Measurements from ENCODE around the gene NR2F2.

NR2F2 gene

DNA sequence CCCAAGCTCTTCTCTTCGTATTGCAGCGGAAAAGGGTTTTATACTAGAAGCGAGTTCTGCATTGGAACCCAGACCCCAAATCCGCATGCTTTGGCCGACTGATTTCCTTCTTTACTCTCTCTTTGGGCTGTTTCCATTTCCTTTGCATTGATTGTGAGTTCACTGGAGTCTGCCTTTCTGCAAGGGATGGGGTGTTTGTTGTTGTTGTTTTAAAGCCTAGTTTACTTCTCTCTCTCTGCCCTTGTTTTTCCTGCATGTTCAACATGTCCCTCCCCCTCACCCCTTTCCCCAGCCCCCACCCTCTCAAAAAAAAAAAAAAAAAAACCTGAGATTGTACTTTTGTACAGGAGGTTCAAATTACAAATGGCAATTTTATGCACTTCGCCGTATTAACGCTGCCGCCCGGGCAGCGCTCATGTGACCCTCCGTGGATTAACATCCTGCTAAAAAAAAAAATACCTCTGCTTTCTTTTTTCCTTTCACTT lies 2.2 kb downstream of the NR2F2 start:
- peaks cover 60% of the 10 kb centered on the region for H3K4me1 ChIP-seq (ENCODE audit: control insufficient read depth, insufficient read depth, low read length)
- H3K9ac ChIP-seq (ENCODE audit: low read depth, low read length) = no peak overlapping the region
- H3K9me3 ChIP-seq (ENCODE audit: control insufficient read depth, insufficient read depth, low read length) = no peaks in the 10 kb centered on the region
- peak overlapping the region; percentile 49 for H3K4me3 ChIP-seq (ENCODE audit: low read depth, low read length)
- H3K36me3 ChIP-seq (ENCODE audit: control insufficient read depth, insufficient read depth, low read length) = no peaks in the 10 kb centered on the region
- no peak overlapping the region for H3K27ac ChIP-seq (ENCODE audit: low read depth, low read length)
- H3K27me3 ChIP-seq (ENCODE audit: control insufficient read depth, insufficient read depth, low read length) = peaks cover 95% of the 10 kb centered on the region

DNA sequence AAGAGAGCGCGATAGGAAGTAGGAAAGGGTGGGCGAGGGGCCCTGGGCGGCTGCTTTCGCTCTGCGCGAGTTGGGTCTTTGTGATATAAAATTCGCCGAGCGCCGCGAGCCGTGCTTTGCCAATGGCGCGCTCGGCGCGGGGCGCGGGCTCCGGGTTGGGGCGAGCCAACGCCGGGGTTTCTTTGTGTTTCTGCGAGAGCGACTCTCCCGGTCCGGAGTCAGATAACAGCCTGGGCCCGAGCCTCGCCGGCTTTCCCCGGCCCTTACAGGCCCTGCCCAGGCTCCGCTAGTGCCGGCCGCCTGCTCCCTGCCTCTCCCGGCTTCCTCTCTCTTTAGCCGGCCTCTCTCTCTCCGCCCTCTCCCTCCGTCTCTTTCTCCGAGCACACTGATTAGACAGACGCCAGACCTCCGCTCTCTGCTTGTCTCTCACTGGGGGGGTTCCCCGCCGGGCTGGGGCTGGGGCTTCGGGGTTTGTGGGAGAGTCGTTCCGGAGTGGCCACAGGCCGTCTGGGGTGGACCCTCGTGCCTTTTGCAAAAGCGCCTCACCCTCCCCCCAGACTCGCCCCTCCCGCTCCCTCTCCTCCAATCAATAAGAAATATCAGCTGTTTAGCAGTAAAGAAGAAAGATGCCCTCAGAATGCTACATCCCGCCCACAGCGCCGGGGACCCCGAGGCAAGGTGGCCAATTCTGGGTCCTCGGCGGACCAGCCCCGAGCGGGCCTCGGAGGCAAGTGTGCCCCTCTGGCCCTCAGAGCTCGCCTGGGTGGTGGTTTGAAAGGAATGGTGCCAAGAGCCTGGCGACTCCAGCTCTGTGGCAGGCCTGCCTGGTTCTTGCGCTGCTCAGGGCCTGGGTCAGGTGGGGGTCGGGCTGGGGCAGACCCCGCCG lies 2.9 kb downstream of the NR2F2 start:
- H3K4me1 ChIP-seq (ENCODE audit: control insufficient read depth, insufficient read depth, low read length) = peaks cover 60% of the 10 kb centered on the region
- no peaks in the 10 kb centered on the region for H3K36me3 ChIP-seq (ENCODE audit: control insufficient read depth, insufficient read depth, low read length)
- H3K4me3 ChIP-seq (ENCODE audit: low read depth, low read length) = peak overlapping the region; percentile 49
- no peak overlapping the region for H3K9ac ChIP-seq (ENCODE audit: low read depth, low read length)
- H3K27ac ChIP-seq (ENCODE audit: low read depth, low read length) = no peak overlapping the region
- no peaks in the 10 kb centered on the region for H3K9me3 ChIP-seq (ENCODE audit: control insufficient read depth, insufficient read depth, low read length)
- peaks cover 95% of the 10 kb centered on the region for H3K27me3 ChIP-seq (ENCODE audit: control insufficient read depth, insufficient read depth, low read length)

DNA sequence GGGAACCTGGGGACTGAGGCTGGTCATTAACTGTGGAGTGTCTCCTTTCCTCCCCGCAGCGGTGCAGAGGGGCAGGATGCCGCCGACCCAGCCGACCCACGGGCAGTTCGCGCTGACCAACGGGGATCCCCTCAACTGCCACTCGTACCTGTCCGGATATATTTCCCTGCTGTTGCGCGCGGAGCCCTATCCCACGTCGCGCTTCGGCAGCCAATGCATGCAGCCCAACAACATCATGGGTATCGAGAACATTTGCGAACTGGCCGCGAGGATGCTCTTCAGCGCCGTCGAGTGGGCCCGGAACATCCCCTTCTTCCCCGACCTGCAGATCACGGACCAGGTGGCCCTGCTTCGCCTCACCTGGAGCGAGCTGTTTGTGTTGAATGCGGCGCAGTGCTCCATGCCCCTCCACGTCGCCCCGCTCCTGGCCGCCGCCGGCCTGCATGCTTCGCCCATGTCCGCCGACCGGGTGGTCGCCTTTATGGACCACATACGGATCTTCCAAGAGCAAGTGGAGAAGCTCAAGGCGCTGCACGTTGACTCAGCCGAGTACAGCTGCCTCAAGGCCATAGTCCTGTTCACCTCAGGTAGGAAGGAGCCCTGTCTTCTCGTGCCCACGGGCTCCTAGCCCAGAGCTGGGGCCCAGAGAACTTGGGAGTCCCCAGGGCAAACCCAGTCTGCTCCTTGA lies 3.7 kb downstream of the NR2F2 start:
- no peak overlapping the region for H3K27ac ChIP-seq (ENCODE audit: low read depth, low read length)
- no peaks in the 10 kb centered on the region for H3K9me3 ChIP-seq (ENCODE audit: control insufficient read depth, insufficient read depth, low read length)
- peaks cover 65% of the 10 kb centered on the region for H3K4me1 ChIP-seq (ENCODE audit: control insufficient read depth, insufficient read depth, low read length)
- H3K36me3 ChIP-seq (ENCODE audit: control insufficient read depth, insufficient read depth, low read length) = no peaks in the 10 kb centered on the region
- peaks cover 95% of the 10 kb centered on the region for H3K27me3 ChIP-seq (ENCODE audit: control insufficient read depth, insufficient read depth, low read length)
- no peak overlapping the region for H3K9ac ChIP-seq (ENCODE audit: low read depth, low read length)
- peak overlapping the region; percentile 49; the same call in 1 of the 2 replicates for H3K4me3 ChIP-seq (ENCODE audit: low read depth, low read length)

DNA sequence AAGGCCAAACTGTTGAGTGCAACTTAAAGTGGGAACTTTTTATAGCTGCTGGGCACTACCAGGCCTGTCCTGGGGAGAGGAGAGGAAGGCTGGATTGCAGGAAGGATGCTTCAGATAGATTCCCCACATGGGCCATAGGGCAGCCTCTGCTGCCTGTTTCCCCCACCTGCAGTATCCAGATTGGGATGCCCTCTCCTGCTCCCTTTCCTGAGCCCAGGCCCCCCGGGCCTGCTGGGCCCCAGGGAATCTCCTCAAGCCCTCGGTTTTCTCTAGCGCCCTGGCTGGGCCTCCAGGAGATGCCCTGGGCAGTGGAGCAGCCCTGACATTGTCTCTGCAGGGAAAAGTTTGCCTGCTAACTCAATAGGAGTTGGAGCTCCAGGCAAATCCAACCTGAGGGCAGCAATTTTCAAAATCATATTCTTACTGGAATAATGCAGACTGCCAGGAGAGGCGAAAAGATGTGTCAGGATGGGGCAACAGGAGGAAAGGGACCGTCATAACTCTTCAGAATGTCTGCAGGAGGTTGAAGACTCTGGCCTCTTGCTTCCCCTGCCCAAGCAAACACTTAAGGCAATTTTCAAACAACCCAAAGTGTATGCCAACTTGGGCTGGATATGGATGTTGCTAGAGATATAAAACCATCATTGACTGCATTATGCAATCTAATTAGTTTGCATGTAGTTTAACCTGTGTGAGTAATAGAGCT lies 4.4 kb downstream of the NR2F2 start:
- Histone ChIP-seq H3K9me3 (ENCODE audit: control insufficient read depth, insufficient read depth, low read length) (no peaks in the 10 kb centered on the region), H3K27ac (ENCODE audit: low read depth, low read length) (no peak overlapping the region), H3K27me3 (ENCODE audit: control insufficient read depth, insufficient read depth, low read length) (peaks cover 95% of the 10 kb centered on the region), H3K4me3 (ENCODE audit: low read depth, low read length) (peak overlapping the region; percentile 14; the same call in 1 of the 2 replicates), H3K4me1 (ENCODE audit: control insufficient read depth, insufficient read depth, low read length) (peaks cover 69% of the 10 kb centered on the region), H3K36me3 (ENCODE audit: control insufficient read depth, insufficient read depth, low read length) (no peaks in the 10 kb centered on the region), H3K9ac (ENCODE audit: low read depth, low read length) (no peak overlapping the region)

DNA sequence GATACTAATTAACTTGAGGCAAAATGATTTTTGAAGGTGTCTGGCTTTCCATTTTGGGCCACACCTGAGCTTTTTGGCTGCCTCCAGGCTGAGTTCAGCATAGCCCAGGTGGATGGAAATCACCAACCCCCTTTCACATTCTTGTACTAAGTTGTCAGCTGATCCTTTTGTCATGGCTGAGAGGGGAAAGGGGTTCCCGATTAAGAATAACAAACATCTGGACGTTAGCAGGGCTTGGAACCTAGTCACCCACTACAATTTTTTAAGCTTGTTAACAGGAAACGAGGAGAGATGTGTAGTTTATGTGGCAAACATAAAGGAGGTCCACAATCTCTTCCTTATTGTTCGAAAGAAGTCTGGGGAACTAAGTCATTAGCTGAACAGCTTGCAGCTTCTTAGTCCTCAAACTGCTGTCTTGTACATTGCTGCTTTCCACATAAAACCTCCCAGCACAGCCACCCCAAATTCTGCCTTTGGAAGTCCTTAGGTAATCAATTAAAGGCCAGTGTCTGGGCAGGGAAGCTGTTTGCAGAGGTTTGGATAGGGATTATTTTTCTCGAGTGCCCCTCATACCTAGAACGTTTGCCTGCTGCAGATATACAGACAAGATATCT lies 5.0 kb downstream of the NR2F2 start:
- H3K4me3 ChIP-seq (ENCODE audit: low read depth, low read length) = peak overlapping the region; percentile 14; the same call in 1 of the 2 replicates
- no peak overlapping the region for H3K9ac ChIP-seq (ENCODE audit: low read depth, low read length)
- H3K36me3 ChIP-seq (ENCODE audit: control insufficient read depth, insufficient read depth, low read length) = no peaks in the 10 kb centered on the region
- no peak overlapping the region for H3K27ac ChIP-seq (ENCODE audit: low read depth, low read length)
- H3K9me3 ChIP-seq (ENCODE audit: control insufficient read depth, insufficient read depth, low read length) = no peaks in the 10 kb centered on the region
- H3K27me3 ChIP-seq (ENCODE audit: control insufficient read depth, insufficient read depth, low read length) = peaks cover 98% of the 10 kb centered on the region
- H3K4me1 ChIP-seq (ENCODE audit: control insufficient read depth, insufficient read depth, low read length) = peaks cover 72% of the 10 kb centered on the region

DNA sequence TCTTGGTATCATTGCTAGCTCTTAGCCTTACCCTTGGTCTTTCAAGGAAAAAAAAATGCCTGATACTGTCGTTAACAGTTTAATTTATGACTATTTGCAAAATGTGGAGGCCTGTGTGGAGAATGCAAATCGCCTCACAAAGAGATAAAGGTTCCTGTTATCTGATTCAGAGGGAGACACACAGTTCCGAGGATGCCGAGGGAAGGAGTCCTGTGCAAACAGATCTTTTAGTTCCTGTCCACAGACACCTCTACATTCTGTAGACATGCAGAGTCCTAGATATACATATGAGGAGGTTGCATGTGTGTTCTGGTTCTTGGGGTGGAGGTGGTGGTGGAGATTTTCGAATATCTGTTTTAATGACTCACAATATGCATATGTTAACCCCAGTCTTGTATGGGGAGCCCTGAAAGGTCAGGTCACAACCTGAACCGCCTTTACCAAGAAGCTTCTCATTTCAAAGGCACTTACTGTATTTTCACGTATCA lies 5.7 kb downstream of the NR2F2 start:
- Histone ChIP-seq H3K4me3 (ENCODE audit: low read depth, low read length) (peak overlapping the region; percentile 17; the same call in 1 of the 2 replicates), H3K36me3 (ENCODE audit: control insufficient read depth, insufficient read depth, low read length) (no peaks in the 10 kb centered on the region), H3K27ac (ENCODE audit: low read depth, low read length) (no peak overlapping the region), H3K4me1 (ENCODE audit: control insufficient read depth, insufficient read depth, low read length) (peaks cover 72% of the 10 kb centered on the region), H3K27me3 (ENCODE audit: control insufficient read depth, insufficient read depth, low read length) (peaks cover 97% of the 10 kb centered on the region), H3K9ac (ENCODE audit: low read depth, low read length) (no peak overlapping the region), H3K9me3 (ENCODE audit: control insufficient read depth, insufficient read depth, low read length) (no peaks in the 10 kb centered on the region)

DNA sequence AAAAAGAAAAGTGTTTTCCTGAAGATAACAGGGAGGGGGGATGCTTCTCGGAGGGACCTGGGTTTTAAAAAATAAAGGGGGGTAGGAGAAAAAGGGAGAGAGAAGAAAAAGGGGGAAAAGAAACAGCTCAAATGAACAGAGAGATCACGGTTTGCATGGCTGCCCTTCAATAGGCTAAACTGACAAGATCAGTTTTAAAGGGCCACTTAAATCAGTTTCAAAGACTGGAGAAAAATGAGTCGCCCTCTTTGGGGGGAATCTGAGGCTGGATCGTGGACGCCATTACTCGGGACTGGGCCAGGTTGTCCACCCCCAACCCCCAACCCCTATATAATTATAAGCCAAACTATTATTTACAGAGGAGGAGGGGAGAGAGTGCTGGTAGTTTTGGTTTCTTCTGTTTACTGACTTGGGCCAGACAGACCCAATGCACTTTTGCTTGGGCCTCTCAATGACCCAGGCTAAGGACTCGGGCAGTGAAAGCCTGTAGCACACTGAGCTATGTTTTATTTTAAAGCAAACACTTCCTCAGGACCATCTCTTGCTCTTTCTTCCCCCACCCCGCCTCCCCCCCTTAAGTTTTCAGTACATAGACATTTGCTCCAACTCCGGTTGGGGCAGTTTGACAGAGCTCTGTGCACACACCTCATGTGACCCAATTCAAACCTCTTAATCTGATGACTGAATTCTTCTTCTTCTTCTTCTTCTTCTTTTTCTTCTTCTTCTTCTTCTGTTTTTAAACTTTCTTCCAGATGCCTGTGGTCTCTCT lies 6.3 kb downstream of the NR2F2 start:
- H3K9ac ChIP-seq (ENCODE audit: low read depth, low read length) = no peak overlapping the region
- H3K4me3 ChIP-seq (ENCODE audit: low read depth, low read length) = peak overlapping the region; percentile 35; the same call in 1 of the 2 replicates
- H3K27ac ChIP-seq (ENCODE audit: low read depth, low read length) = no peak overlapping the region
- H3K36me3 ChIP-seq (ENCODE audit: control insufficient read depth, insufficient read depth, low read length) = no peaks in the 10 kb centered on the region
- H3K4me1 ChIP-seq (ENCODE audit: control insufficient read depth, insufficient read depth, low read length) = peaks cover 72% of the 10 kb centered on the region
- H3K9me3 ChIP-seq (ENCODE audit: control insufficient read depth, insufficient read depth, low read length) = no peaks in the 10 kb centered on the region
- peaks cover 97% of the 10 kb centered on the region for H3K27me3 ChIP-seq (ENCODE audit: control insufficient read depth, insufficient read depth, low read length)

DNA sequence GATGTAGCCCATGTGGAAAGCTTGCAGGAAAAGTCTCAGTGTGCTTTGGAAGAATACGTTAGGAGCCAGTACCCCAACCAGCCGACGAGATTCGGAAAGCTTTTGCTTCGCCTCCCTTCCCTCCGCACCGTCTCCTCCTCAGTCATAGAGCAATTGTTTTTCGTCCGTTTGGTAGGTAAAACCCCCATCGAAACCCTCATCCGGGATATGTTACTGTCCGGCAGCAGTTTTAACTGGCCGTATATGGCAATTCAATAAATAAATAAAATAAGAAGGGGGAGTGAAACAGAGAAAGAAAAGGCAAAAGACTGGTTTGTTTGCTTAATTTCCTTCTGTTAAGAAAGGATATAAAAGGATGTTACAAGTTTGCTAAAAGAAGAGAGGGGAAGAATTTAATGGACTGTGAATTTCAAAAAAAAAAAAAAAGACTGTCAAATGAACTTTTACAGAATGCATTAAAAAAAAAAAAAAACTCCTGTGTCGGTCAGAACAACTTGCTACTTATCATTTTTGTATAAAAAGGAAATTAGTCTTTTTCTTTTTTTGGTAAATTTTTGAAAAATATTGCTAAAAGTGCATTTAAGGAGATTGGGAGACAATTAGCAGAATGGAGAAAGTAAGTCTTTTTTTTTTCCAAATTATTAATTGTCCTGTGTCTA lies 7.0 kb downstream of the NR2F2 start:
- Histone ChIP-seq H3K4me1 (ENCODE audit: control insufficient read depth, insufficient read depth, low read length) (peaks cover 75% of the 10 kb centered on the region), H3K9me3 (ENCODE audit: control insufficient read depth, insufficient read depth, low read length) (no peaks in the 10 kb centered on the region), H3K9ac (ENCODE audit: low read depth, low read length) (no peak overlapping the region), H3K27me3 (ENCODE audit: control insufficient read depth, insufficient read depth, low read length) (peaks cover 97% of the 10 kb centered on the region), H3K36me3 (ENCODE audit: control insufficient read depth, insufficient read depth, low read length) (no peaks in the 10 kb centered on the region), H3K27ac (ENCODE audit: low read depth, low read length) (no peak overlapping the region), H3K4me3 (ENCODE audit: low read depth, low read length) (peak overlapping the region; percentile 35; the same call in 1 of the 2 replicates)

DNA sequence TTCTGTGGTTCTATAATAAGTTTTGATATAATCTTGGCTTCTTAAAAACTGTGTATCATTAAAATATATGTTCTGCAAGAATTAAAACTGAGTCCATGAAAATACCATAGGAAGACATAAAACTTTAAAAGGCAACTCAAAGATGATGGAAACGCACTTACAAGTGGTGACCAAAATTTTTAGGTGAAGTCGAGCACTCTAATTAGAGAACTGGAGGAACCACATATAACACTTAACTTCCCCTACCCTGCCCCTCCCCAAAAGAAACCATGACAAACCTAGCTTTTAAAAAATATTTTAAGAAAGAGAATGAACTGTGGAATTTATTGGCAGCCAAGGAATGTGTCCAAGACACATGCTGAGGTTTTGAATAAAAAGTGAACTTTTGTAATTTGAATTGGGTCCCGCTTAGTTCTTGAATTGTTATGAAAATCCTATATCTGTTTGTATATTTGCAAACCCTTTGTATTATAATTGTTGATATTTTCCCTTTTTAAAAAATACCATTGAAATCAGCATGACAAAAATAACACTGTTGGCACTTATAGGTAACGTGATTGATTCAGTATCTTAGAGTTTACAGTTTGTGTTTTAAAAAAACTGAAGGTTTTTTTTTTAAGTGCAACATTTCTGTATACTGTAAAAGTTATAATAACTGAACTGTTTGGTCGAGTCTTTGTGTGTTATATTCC lies 7.7 kb downstream of the NR2F2 start:
- H3K27me3 ChIP-seq (ENCODE audit: control insufficient read depth, insufficient read depth, low read length) = peaks cover 97% of the 10 kb centered on the region
- H3K4me3 ChIP-seq (ENCODE audit: low read depth, low read length) = no peak overlapping the region; the same call in 1 of the 2 replicates
- peaks cover 81% of the 10 kb centered on the region for H3K4me1 ChIP-seq (ENCODE audit: control insufficient read depth, insufficient read depth, low read length)
- no peak overlapping the region for H3K9ac ChIP-seq (ENCODE audit: low read depth, low read length)
- no peaks in the 10 kb centered on the region for H3K36me3 ChIP-seq (ENCODE audit: control insufficient read depth, insufficient read depth, low read length)
- H3K9me3 ChIP-seq (ENCODE audit: control insufficient read depth, insufficient read depth, low read length) = no peaks in the 10 kb centered on the region
- no peak overlapping the region for H3K27ac ChIP-seq (ENCODE audit: low read depth, low read length)

Measured in HUES48 (cell line).